Measurements from ENCODE around the gene SRSF12. TPM values are rescaled to one million over a fixed set of nuclear protein-coding genes. Genes with fewer than 3 reads are reported as not detected.

SRSF12 gene
- total RNA-seq (2014; rRNA removed; shearing (Covaris generic)): 0.10 and 0.34 TPM in 2 replicates

DNA sequence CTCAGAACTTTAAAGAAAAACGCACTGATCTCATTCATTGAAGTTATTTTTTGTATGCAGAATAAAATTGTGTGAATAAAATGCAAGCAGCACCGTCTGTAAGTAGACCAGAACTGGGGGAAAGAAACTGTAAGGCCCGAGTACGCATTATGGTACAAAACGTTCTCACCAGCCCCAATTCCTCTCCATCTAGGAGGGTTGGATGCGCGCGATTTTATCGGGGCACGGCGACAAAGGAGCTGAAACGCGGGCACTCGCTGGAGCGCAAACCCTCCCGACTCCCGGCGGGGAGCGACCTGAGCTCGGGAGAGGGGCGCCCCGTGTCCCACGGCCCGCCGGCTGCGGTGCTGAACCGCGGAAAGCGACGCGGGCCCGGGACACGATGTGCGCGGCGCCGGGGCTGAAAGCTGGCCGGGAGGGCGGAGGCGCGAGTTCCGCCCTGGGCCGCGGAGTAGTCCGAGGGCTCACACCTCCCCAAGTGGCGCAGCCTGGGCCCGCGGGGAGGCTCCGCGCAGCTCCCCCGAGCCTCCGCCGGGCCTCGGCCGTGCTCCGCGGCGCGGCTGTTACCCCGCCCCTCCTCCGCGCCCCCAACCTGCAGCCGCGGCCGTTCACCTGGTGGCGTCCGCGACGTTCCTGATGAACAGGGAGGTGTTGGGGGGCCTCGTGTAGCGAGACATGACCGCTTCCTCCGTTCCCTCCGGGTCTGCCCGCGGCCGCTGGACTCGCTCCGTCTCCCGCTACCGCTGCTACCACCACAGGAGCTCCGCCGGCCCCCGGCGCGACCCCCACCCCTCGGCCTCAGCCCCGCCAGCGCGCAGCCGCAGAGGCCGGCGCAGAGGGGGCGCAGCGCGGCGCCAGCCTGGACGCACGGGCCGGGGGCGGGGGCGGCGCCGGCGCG, at the start of gene SRSF12:
TSS of gene SRSF12 (minus strand) at position 861 of the 898 bp plus-strand sequence. CDS start at position 677, 184 bp downstream.
- DNase-seq (ENCODE audit: low spot score): no peak

- no peak for DNase-seq (ENCODE audit: low spot score)
Observed at GRCh38 chr6:89162047-89162371, 44.1 kb upstream of the SRSF12 start.

DNA sequence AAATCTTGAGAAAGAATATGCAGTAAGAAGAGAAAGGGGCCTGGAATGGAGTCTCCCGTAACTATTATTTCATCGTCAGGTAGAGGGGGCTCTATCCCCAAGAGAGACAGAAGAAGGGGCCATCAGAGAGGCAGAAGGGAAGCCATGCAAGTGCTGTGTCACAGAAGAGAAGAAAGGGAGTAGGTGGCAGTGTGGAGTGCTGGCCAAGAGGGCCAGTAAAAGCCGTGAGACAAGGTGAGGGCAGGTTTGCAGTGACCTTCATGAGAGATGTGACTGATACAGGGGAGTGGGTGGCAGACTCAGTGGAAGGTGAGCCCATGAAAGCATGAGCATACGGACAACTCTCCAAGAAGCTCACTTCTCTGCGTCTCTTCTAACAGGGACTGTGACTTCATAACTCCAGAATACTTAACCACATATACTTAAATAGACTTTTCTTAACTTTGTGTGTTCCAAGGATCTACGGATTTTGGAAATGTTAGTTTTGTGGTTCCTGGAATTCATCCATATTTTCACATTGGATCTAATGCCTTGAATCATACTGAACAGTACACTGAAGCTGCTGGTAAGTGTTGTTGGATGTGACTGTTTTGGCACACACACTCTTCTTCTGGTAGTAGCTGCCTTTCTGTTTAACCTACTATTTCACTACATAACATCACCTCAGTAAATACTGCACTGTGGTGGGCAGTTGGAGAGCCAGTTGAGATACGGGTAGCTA, 43.6 kb upstream of the SRSF12 start:
- DNase-seq (ENCODE audit: low spot score): no peak

DNA sequence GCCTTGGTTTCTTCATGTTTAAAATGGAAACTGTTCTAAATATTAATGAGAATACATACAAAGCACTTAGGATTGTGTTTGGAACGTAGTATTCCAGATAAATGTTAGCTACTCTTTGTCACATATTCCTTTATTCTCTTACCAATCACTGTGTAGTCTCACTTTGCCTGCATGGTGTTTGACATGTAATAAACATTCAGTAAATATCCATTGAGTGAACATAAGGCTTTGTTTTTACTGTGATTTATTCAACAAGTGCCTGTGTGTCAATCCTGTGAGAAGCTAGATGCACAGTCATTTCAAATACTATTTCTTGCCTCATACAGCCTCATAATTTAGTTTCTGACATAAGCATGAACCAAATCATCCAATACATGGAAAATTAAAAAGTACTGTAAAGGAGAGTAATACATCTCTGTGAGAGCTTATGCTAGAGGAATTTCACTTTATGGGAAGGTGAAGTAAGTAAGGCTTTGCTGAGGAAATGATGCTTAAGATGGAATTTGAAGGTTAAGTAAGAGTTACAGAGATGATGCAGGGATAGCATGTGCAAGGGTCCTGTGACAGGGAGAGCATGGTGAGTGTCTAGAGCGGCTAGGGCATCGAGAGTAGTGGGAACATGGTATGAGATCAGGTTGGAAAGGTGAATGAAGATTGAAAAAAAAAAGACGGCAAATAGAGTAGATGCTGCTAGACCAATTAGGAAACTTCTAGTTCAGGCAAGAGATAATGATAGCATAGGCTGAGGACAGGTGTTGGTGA, 42.6 kb upstream of the SRSF12 start:
- no peak for DNase-seq (ENCODE audit: low spot score)

DNA sequence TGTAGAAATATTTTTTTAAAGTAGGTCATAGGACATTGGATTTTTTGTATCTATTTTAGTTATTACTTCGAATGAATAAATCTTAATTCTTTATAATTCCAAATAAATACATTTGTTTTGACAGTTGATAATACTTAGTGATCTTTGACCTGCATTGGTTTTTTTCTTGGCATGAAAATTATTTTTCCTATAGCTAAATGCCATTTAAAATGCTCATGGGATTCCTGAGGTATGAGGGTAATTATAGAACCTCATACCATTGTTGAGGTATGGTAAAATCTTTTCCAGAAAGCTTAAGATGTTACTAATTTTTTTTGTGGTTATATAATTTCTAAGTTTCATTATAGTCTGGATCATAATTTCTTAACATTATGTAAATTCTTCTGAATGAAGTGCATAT, 36.3 kb upstream of the SRSF12 start:
- DNase-seq (ENCODE audit: low spot score): no peak

DNA sequence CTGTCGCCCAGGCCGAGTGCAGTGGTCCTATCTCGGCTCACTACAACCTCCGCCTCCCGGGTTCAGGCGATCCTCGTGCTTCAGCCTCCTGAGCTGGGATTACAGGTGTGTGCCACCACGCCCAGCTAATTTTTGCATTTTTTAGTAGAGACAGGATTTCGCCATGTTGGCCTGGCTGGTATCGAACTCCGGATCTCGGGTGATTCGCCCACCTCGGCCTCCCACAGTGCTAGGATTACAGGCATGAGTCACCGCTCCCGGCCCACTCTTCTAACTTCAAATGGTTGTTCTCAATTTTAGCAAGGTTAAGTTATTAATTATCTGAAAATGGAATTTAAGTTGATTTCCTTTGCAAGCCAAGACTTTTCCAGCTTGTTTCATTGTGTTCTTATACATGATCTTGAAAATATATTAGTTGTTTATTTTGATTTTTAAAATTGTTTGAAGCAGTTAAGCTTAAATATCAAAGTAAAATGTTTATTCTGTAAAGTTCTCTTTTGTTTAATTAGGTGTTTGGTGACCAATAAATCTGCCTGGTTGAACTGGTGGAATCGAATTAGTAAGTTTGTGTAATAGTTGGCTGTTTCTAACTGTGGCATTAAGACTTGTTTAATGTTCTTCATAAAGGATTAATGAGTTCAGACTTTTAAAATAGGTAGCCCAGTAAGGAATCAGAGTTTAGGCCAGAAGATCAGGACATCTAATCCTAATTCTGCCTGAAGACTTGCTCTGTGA, 30.3 kb upstream of the SRSF12 start:
- no peak for DNase-seq (ENCODE audit: low spot score)

- peak; percentile 42 for DNase-seq (ENCODE audit: low spot score)
Observed at GRCh38 chr6:89146718-89147700, 29.1 kb upstream of the SRSF12 start.

DNA sequence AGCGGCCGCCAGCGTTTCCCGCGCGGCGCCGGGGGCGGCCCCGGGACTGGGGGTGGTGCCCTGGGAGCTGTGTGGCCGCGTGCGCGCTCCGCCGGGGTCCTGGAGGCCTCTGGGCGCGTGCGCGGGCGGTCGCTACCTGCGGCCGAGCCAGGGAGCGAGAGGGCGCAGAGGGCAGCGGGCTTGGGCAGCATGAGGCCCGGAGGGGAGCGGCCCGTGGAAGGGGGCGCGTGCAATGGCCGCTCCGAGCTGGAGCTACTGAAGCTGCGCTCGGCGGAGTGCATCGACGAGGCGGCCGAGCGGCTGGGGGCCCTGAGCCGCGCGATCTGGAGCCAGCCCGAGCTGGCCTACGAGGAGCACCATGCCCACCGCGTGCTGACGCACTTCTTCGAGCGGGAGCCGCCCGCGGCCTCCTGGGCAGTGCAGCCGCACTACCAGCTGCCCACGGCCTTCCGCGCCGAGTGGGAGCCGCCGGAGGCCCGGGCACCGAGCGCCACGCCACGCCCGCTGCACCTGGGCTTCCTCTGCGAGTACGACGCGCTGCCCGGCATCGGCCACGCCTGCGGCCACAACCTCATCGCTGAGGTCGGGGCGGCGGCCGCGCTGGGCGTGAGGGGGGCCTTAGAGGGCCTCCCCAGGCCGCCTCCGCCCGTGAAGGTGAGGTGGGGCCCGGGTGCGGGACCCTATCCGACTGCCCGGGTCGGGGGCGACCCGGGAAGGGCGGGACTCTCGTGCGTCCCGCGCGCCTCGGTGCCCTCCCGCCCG, 28.3 kb upstream of the SRSF12 start, which contains the start of gene PM20D2:
TSS of gene PM20D2 (plus strand) at position 100 of the 762 bp plus-strand sequence. CDS start at position 190, 90 bp downstream.
- DNase-seq (ENCODE audit: low spot score): peak; percentile 33

GRCh38 chr6:89145091-89145955, 27.5 kb upstream of the SRSF12 start:
- peak; percentile 29 for DNase-seq (ENCODE audit: low spot score)

- DNase-seq (ENCODE audit: low spot score): no peak
Observed at GRCh38 chr6:89144354-89144906, 26.6 kb upstream of the SRSF12 start.

- DNase-seq (ENCODE audit: low spot score): no peak
Observed at GRCh38 chr6:89140347-89141156, 22.7 kb upstream of the SRSF12 start.

DNA sequence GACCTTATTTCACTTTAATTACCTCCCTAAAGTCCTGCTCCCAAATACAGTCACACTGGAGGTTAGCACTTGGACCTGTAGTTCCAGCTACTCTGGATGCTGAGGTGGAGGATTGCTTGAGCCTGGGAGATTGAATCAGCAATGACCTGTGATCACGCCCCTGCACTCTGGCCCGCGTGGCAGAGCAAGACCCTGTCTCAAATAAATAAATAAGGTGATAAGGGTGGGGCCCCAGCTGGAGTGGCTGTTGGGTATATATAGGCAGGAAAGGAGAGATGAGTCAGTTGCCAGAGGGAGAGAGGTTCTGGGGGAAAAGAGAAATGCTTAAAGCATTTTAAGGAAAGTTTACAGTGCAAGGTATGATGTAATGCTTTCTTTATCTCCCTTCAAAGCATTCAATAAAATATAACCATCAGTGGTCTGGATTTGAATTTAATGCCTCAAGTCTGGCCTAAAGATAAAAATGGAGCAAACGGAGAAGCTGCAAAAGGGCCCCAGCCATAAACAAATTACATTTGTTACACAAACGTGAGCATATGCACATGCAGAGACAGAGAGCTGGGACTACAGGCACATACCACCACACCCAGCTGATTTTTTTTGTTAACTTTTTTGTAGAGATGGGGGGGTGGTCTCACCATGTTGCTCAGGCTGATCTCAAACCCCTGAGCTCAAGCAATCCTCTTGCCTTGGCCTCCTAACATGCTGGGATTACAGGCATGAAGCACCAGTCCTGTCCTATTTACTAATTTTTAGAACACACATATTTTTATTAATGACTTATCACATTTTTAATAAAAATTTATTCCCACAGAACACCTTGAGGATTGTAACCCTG, 21.9 kb upstream of the SRSF12 start:
- DNase-seq (ENCODE audit: low spot score): peak; percentile 48

GRCh38 chr6:89138173-89138572, 20.3 kb upstream of the SRSF12 start:
- no peak for DNase-seq (ENCODE audit: low spot score)

GRCh38 chr6:89134723-89135122, 16.9 kb upstream of the SRSF12 start:
- DNase-seq (ENCODE audit: low spot score): no peak

DNA sequence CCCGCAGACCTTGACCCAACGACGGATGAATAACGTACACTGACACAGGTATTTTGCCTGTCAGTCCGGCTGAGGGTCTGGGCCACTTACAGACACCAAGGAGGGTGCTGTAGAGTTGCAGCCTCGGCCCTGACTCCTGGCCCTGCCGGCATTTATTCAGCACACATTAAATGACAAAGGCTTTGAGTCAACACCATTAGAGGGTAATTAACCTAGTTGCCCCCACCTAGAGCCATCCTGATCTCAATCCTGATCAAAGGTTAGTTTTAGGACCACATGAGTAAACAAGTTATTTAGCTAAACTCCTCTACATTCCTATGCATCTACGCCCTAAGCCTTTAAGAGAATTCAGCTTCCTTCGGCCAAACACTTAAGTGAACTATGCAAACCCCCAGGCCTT, 16.1 kb upstream of the SRSF12 start:
- no peak for DNase-seq (ENCODE audit: low spot score)

DNA sequence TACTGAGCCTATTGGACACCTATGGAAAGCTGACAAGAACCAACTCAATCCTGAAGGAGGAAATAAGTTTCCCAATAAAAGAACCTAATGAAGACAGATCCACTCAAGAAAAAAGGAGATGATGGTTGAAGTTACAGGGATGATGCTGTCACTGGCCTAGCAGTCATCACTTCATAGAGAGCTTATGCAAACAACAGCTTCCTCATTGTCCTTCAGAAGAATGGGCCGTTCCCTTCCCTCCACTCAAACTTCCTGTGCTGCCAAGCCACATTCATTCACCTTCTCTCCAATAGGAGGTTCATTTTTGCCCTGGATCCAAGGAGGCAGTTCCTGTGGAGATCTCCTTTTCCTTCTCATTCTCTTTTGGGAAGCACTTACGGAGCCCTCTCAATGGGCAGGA, 14.2 kb upstream of the SRSF12 start:
- DNase-seq (ENCODE audit: low spot score): no peak

Data from A172 (cell line).